Esophagus (tissue), 2 donors: ENCODE data around the gene CHST8. TPM values are rescaled to one million over a fixed set of nuclear protein-coding genes. Genes with fewer than 3 reads are reported as not detected.

Source experiments
- H3K27ac ChIP-seq, 2 donors: one replicate each; pipeline ENCODE4 v1.5.1; 2013; ENCODE audit warnings: low read depth in 2 of 2, mild to moderate bottlenecking in 2 of 2, inconsistent platforms in 1 of 2, low read length in 1 of 2, moderate library complexity in 1 of 2
- H3K27me3 ChIP-seq, 2 donors: one replicate each; pipeline ENCODE4 v1.6.1; 2013; ENCODE audit warnings: low read length in 2 of 2, control low read depth in 1 of 2, mild to moderate bottlenecking in 1 of 2; ENCODE audit not compliant: insufficient read depth in 2 of 2, control insufficient read depth in 1 of 2
- H3K36me3 ChIP-seq, 2 donors: one replicate each; pipeline ENCODE4 v1.6.1; 2013; ENCODE audit warnings: low read length in 1 of 2; ENCODE audit not compliant: control insufficient read depth in 2 of 2, insufficient read depth in 2 of 2
- H3K4me1 ChIP-seq, 2 donors: one replicate each; pipeline ENCODE4 v1.6.1; 2013; ENCODE audit warnings: low read length in 1 of 2; ENCODE audit not compliant: control insufficient read depth in 2 of 2, insufficient read depth in 2 of 2
- H3K4me3 ChIP-seq, 2 donors: one replicate each; pipeline ENCODE4 v1.5.1; 2013; ENCODE audit warnings: low read length in 2 of 2, mild to moderate bottlenecking in 2 of 2, low read depth in 1 of 2, moderate library complexity in 1 of 2
- H3K9me3 ChIP-seq, 2 donors: one replicate each; pipeline ENCODE4 v1.6.1; 2013; ENCODE audit warnings: mild to moderate bottlenecking in 2 of 2, low read depth in 1 of 2, low read length in 1 of 2, moderate library complexity in 1 of 2; ENCODE audit not compliant: control insufficient read depth in 2 of 2, insufficient read depth in 1 of 2
- WGBS, 2 donors: extraction: QIAGEN DNeasy Blood & Tissue Kit; methylation state at CpG; one replicate each; pipeline ENCODE4 v1.1.7; 2013; 5-methylcytosine and 5-hydroxymethylcytosine counted together
- polyA plus RNA-seq, 2 donors: library from polyadenylated mRNA; stranded (reverse); fragments of 200-250 nt; gene quantifications; one replicate each; pipeline ENCODE4 v1.2.3, GENCODE V29; 2013
- donor health status: healthy with polysubstance abuse.
- donor health status: Bipolar disorder and iron deficiency.

CHST8 gene
- polyA plus RNA-seq, 2 donors: 0.04 to 0.18 TPM

GRCh38 chr19:33749016-33749415 lies 127.3 kb downstream of the CHST8 start:
- Histone ChIP-seq H3K36me3 (no peaks in the 10 kb centered on the region), H3K4me1 (no peaks in the 10 kb centered on the region), H3K9me3 (no peaks in the 10 kb centered on the region), H3K27me3 (no peaks in the 10 kb centered on the region), H3K4me3 (no peak overlapping the region), H3K27ac (no peak overlapping the region)
- 58 to 70% methylated on average over 3 of the region's 3 CpGs for WGBS, 2 donors

GRCh38 chr19:33749619-33750175 lies 127.9 kb downstream of the CHST8 start:
- Histone ChIP-seq H3K9me3 (no peaks in the 10 kb centered on the region), H3K4me1 (no peaks in the 10 kb centered on the region), H3K36me3 (no peaks in the 10 kb centered on the region), H3K27ac (no peak overlapping the region), H3K27me3 (no peaks in the 10 kb centered on the region), H3K4me3 (no peak overlapping the region)
- 79 to 87% methylated on average over 12 of the region's 12 CpGs for WGBS, 2 donors

DNA sequence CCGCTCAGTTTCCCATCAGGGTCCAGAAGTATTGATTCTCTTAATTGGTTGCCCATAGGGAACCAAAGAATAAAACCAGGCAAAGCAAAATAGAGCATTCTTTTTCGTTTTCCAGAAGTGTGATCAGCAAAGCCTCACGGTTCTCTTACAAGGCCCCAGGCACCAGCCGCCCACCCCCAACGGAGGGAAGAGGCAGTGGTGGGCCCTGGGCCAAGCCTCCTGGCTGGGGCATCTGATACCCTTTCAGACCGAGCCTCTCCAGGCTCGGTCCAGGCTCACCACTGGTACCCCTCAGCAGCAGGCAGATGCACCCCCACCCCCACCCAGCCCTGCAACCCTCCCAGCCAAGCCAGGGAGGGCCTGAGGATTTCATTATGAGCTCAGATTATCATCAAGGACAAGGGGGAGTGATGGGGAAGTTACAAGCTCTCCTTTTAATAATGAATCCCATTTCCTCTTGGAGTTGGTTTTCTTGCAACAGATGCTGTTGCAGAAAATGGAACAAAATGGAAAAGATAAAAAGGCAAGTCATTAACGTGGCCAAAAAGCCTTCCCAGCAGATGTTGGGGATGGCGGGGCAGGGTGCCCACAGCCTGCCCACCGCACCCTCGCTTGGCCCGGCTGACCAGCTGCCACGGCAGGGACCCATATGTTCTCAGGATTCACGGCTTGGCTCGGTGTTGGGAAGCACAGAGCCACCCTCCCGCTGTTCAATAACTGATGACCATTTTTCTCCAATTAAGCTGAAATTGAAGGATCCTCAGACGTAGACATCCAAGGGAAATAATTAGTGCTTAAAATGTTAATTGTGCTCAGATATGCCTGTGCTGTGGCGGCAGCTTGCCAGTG lies 129.1 kb downstream of the CHST8 start:
- Histone ChIP-seq H3K27ac (no peak overlapping the region), H3K9me3 (no peaks in the 10 kb centered on the region), H3K4me1 (no peaks in the 10 kb centered on the region), H3K4me3 (no peak overlapping the region), H3K27me3 (no peaks in the 10 kb centered on the region), H3K36me3 (no peaks in the 10 kb centered on the region)
- 70% methylated on average over 18 of the region's 18 CpGs for WGBS, 2 donors

GRCh38 chr19:33751436-33751770 lies 129.7 kb downstream of the CHST8 start:
- Histone ChIP-seq H3K4me1 (no peaks in the 10 kb centered on the region), H3K36me3 (no peaks in the 10 kb centered on the region), H3K9me3 (no peaks in the 10 kb centered on the region), H3K27ac (no peak overlapping the region), H3K4me3 (no peak overlapping the region), H3K27me3 (no peaks in the 10 kb centered on the region)
- 75% methylated on average over 5 of the region's 5 CpGs for WGBS, 2 donors

GRCh38 chr19:33752018-33752800 lies 130.5 kb downstream of the CHST8 start:
- Histone ChIP-seq H3K27ac (no peak overlapping the region), H3K27me3 (no peaks in the 10 kb centered on the region), H3K36me3 (no peaks in the 10 kb centered on the region), H3K9me3 (no peaks in the 10 kb centered on the region), H3K4me1 (no peaks in the 10 kb centered on the region), H3K4me3 (no peak overlapping the region)
- WGBS, 2 donors: 58 to 67% methylated on average over 27 of the region's 27 CpGs

DNA sequence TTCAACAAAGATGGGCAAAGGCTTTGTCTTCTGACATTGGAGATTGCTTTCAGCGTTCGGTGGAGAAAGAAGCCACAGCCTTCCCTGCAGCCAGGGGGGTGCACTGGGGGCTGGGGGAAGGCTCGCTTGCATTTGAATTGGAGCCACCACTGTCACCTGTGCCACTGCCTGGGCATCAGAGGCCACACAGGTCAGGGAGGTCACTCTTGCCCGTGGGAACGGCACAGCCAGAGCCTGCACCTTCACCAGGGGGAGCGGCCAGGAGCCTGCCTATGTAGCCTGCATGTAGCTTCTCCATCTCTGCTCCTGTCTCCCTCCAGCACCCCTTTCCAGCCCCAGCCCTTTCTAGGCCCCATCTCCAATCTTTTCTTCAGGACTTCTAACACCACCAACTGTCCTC lies 131.2 kb downstream of the CHST8 start:
- WGBS, 2 donors: 65 to 76% methylated on average over 6 of the region's 6 CpGs
- no peak overlapping the region for H3K27ac ChIP-seq

DNA sequence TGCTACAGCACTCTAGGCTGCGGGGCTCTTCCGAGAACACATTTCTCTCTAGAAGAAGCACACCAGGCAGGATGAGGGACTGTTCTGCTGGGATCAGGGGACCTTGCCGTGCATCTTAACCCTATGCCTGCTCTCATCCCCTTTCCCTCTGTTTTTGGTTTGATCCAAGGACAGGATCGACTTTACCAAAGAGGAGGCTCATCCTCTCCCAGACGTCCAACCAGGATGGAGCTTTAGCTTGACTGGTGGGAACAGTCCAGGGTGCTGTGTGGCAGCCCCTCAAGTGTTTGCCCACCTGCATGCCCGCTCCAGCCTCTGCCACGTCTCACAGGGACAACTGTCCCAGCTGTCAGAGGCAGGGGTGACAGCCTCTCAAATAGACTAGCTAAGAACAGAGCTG lies 132.6 kb downstream of the CHST8 start:
- 55 to 64% methylated on average over 7 of the region's 7 CpGs for WGBS, 2 donors
- Histone ChIP-seq H3K4me1 (peaks cover 0 to under 1% of the 10 kb centered on the region in 2 donors), H3K27ac (no peak overlapping the region), H3K36me3 (no peaks in the 10 kb centered on the region), H3K9me3 (no peaks in the 10 kb centered on the region), H3K4me3 (no peak overlapping the region), H3K27me3 (no peaks in the 10 kb centered on the region)

More for the DNA sequence above, 131.2 kb downstream of the CHST8 start:
- Histone ChIP-seq H3K36me3 (no peaks in the 10 kb centered on the region), H3K4me1 (no peaks in the 10 kb centered on the region), H3K4me3 (no peak overlapping the region), H3K9me3 (no peaks in the 10 kb centered on the region), H3K27me3 (no peaks in the 10 kb centered on the region)

DNA sequence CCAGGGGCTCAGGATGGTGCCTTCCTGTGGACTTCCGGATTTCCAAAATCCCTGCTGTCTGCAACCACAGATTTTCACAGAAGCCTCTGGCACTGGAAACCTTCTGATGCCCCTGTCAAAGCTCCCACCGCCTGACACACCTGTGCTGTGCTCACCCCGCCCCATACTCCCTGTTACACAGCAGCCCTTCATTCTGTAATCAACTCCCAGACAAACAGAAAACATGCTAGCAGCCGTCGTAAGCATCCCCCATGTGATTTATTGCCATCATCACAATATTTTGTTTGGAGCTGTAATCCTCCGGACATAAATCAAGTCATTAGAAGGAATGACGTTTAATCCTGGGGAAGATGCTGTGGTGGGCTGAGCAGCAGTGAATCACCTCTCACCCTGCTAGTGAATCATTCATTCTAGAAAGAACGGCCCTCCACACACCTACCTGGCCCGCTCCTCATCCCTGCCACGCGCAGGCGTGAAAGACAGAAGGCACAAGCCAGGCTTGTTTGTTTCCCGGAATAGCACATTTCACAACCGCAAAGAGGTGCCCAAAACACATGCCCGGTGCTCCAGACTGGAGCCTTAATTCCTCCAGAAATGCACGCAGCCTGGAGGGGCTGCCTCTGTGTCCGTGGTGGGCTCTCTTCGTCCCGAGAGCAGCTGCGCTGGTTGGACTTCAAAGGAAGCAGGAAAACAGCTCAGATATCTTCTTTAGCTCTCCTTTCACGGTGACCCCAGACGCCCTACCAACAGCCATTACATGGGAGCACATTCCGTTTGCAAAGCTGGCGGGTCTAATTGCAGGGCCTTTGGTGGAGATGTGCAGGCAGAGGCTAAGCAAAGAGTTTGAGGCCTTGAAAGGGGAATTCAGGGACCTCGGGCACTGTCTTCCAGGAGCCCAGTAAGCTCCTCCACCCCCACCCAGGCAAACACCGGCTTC lies 133.6 kb downstream of the CHST8 start:
- H3K27me3 ChIP-seq: no peaks in the 10 kb centered on the region
- H3K9me3 ChIP-seq: no peaks in the 10 kb centered on the region
- H3K4me1 ChIP-seq: peaks cover 0 to 3% of the 10 kb centered on the region in 2 donors
- H3K27ac ChIP-seq: no peak overlapping the region
- WGBS, 2 donors: 51 to 53% methylated on average over 26 of the region's 26 CpGs
- no peak overlapping the region for H3K4me3 ChIP-seq
- H3K36me3 ChIP-seq: no peaks in the 10 kb centered on the region

DNA sequence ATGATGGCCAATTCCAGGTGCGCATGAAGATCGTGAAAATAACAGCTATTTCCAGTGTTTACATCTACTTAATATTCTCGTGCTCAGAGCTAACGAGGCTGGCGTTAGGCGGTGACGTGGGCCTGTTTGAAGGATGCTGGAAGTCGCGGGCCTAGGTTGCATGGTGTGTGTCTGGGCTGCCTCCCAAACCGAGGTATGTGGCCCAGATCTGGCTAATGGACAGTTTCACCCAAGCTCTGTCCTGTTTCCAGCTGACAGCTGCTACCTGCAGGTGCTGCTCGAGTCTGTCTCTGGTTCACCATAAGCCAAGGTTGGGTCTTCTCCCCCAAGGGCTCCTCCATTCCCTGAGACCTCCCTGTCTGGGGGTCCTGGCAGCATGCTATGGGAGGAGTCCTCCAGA lies 134.4 kb downstream of the CHST8 start:
- H3K4me3 ChIP-seq: no peak overlapping the region
- peaks cover 0 to 2% of the 10 kb centered on the region in 2 donors for H3K9me3 ChIP-seq
- 79 to 86% methylated on average over 11 of the region's 11 CpGs for WGBS, 2 donors
- no peaks in the 10 kb centered on the region for H3K36me3 ChIP-seq
- H3K4me1 ChIP-seq: peaks cover 0 to 3% of the 10 kb centered on the region in 2 donors
- H3K27me3 ChIP-seq: no peaks in the 10 kb centered on the region
- no peak overlapping the region for H3K27ac ChIP-seq
